ENCODE results near the gene EPRS1.

EPRS1 gene

GRCh38 chr1:220046052-220046930 is at the start of gene EPRS1:
Gene EPRS1 (minus strand): TSS chr1:220046505. CDS start chr1:220046388, 117 bp downstream.
- peak; percentile 99 for DNase-seq

GRCh38 chr1:220094016-220094911 is 48.0 kb upstream of the EPRS1 start, which contains the start of gene IARS2:
Gene IARS2 (plus strand): TSS chr1:220094132. CDS start chr1:220094217, 85 bp downstream.
- DNase-seq, result peak; percentile 95

GRCh38 chr1:220093361-220094015 is 47.2 kb upstream of the EPRS1 start:
- peak; percentile 49 for DNase-seq

- DNase-seq, result no peak
Observed at GRCh38 chr1:220092694-220093093, 46.4 kb upstream of the EPRS1 start.

GRCh38 chr1:220089650-220090556 is 43.6 kb upstream of the EPRS1 start, which contains the start of gene BPNT1:
Gene BPNT1 (minus strand): TSS chr1:220089788. CDS start chr1:220079846, 9,942 bp downstream.
- peak; percentile 99 for DNase-seq

- peak; percentile 28 for DNase-seq
Observed at GRCh38 chr1:220086261-220086686, 40.0 kb upstream of the EPRS1 start.

- DNase-seq, result no peak
Observed at GRCh38 chr1:220084460-220084859, 38.2 kb upstream of the EPRS1 start.

GRCh38 chr1:220077887-220078286 is 31.6 kb upstream of the EPRS1 start:
- peak; percentile 27 for DNase-seq

- no peak for DNase-seq
Observed at GRCh38 chr1:220076861-220077762, 30.8 kb upstream of the EPRS1 start.

GRCh38 chr1:220067269-220068204 is 21.2 kb upstream of the EPRS1 start:
- no peak for DNase-seq

GRCh38 chr1:220062629-220063028 is 16.3 kb upstream of the EPRS1 start:
- no peak for DNase-seq

GRCh38 chr1:220060876-220061275 is 14.6 kb upstream of the EPRS1 start:
- peak; percentile 70 for DNase-seq

- no peak for DNase-seq
Observed at GRCh38 chr1:220056374-220056773, 10.1 kb upstream of the EPRS1 start.

- peak; percentile 51 for DNase-seq
Observed at GRCh38 chr1:220045356-220046051, 801 bp downstream of the EPRS1 start.

- no peak for DNase-seq
Observed at GRCh38 chr1:220044678-220045355, 1.5 kb downstream of the EPRS1 start.

GRCh38 chr1:220043646-220044045 is 2.7 kb downstream of the EPRS1 start:
- no peak for DNase-seq

- DNase-seq, result no peak
Observed at GRCh38 chr1:220040028-220040596, 6.2 kb downstream of the EPRS1 start.

GRCh38 chr1:220038640-220039039 is 7.7 kb downstream of the EPRS1 start:
- no peak for DNase-seq
